ENCODE data around the gene AOPEP.

Gene AOPEP

DNA sequence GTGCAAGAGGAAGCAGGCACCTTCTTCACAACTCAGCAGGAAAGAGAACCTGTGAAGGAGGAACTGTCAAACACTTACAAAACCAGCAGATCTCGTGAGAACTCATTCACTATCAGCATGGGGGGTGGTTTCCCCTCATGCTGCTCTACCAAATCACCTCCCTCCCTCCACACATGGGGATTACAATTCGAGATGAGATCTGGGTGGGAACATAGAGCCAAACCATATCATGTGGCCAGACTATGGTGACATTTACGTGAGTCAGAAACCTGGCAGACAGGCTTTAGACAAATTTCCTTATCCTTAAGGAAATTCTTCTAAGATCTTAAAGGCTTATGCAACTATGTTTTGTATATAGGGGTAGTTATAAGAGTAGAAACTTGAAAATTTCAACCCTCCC is 8.7 kb upstream of the AOPEP start:
- in situ Hi-C loops (cut with MboI; ENCODE audit: low sequenced_read_pairs), result no loop called here

DNA sequence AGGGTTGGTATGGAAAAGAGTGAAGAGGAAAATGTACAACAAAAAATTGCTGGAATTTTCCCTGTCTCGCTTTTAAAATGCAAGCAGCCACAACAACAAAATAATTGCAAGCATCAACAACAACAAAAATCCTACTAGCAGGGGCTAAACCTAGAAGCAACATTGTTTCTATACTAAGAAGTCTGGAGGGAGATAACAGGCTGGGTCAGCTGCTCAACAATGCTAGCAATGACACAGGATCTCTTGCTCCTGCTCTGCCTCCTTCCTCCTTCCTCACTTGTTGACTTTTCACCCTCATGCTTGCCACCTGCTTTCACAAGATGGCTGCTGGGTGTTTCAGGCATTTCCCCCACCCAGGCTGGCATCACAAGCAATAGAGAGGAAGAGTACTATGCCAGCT is 7.6 kb upstream of the AOPEP start:
- in situ Hi-C loops (cut with MboI; ENCODE audit: low sequenced_read_pairs), result no loop called here

DNA sequence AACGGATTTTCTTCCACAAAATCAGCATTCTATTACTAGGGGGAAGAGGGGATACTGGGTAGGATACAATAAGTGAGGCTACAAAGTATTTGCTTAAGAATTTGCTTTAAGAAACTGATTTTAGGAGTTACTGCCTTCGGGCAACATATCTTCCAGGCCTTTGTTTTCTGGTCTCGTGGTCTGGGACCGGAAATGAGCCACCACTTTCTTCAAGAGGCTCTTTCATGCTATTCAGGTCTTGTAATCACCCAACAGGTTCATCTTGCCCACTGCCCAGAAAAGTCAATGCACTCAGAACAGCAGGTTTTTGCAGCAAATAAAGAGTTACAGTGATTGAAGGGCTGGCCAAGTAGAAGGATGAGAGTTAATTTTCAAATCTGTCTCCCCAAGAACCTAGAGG is 6.6 kb upstream of the AOPEP start:
- in situ Hi-C loops (cut with MboI; ENCODE audit: low sequenced_read_pairs), result no loop called here

DNA sequence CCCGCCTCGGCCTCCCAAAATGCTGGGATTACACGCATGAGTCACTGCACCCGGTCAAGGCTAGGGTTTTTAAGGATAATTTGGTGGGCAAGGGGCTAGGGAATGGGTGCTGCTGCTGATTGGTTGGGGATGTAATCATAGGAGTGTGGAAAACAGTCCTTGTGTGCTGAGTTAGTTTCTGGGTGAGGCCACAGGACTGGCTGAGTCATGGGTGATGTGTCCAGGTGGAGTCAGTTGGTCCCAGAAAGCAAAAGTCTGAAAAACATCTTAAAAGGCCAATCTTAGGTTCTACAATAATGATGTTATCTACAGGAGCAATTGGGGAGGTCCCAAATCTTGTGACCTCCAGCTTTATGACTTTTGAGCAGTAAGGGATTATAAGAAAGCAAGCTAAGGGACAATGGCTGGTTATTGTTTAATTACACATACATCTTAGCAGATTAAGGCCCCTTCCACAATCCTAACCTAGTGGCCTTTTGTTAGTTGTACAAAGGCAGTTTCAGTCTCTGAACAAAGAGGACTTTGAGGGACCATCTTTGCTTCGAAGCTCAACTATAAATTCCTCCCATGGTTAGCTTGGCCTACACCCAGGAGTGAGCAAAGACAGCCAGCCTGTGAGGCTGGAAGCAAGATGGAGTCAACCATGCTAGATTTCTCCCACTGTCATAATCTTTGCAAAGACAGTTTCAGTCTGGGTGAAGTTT is 5.5 kb upstream of the AOPEP start:
- in situ Hi-C loops (cut with MboI; ENCODE audit: low sequenced_read_pairs), result no loop called here

DNA sequence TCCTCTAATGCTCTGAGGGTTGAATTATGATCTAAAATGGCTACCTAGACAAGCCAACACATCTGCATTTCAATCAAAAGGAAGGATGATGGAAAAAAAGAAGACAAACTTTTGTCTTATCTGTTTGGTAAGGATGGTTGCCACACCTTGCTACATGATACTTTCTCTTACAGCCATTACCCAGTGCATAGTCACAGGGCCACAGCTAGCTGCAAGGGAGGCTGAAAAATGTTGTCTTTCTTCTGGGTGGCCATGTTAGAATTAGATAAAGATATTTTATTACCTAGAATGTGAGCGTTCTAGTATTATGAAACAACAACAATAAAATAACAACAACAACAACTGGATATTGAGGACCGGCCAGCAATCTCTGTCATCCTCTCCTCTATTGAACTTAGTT is 4.7 kb upstream of the AOPEP start:
- in situ Hi-C loops (cut with MboI; ENCODE audit: low sequenced_read_pairs), result no loop called here

DNA sequence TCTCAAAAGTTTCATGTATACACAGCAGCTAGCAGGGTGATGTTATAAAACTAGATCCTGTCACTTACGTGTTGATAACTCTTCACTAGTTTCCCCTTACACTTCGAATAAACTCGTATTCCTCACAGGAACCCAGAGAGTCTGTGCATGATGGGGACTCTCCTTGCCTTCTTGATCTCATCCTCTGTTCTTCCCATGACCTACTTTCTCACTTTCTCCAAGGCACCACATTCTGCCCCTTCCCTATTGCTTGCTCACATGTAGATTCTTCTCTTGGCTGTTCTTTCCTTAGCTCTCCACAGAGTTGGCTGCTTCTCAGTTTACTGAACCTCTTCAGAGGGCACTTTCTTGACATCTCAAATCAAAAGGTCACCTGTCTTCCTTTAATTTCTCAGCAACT is 1.2 kb upstream of the AOPEP start:
- in situ Hi-C loops (cut with MboI; ENCODE audit: low sequenced_read_pairs), result no loop called here

DNA sequence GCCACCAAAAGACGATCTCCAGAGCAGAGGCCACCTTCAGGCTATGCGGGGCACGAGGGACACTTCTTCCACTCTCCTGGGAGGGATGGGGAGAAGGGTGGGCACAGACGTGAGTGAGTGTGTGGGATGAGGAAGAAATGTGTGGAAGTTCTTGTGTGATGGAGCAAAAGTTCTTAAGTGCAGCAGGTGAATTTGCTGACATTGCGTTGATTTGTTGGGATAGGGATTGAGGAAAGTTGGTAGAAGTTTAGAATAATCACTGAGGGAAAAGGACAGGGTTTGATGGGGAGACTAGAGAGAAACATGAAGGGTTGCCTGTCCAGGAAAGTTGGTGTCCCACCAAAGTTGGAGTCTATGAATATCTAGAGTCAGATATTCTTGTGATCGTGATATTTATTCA is 2.2 kb downstream of the AOPEP start:
- in situ Hi-C loops (cut with MboI; ENCODE audit: low sequenced_read_pairs), result no loop called here

DNA sequence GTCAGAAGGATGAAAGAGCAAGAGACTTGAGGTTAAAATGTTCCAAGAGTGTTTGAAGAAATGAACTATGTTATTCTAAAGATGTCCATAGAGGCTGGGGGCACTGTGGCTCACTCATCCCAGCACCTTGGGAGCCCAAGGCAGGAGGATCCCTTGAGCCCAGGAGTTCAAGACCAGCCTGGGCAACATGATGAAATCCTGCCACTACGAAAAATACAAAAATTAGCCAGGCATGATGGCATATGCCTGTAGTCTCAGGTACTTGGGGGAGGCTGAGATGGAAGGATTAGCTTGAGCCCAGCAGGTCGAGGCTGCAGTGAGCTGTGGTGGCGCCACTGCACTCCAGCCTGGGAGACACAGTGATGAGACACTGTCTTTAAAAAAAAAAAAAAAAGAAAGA is 2.7 kb downstream of the AOPEP start:
- in situ Hi-C loops (cut with MboI; ENCODE audit: low sequenced_read_pairs), result no loop called here

DNA sequence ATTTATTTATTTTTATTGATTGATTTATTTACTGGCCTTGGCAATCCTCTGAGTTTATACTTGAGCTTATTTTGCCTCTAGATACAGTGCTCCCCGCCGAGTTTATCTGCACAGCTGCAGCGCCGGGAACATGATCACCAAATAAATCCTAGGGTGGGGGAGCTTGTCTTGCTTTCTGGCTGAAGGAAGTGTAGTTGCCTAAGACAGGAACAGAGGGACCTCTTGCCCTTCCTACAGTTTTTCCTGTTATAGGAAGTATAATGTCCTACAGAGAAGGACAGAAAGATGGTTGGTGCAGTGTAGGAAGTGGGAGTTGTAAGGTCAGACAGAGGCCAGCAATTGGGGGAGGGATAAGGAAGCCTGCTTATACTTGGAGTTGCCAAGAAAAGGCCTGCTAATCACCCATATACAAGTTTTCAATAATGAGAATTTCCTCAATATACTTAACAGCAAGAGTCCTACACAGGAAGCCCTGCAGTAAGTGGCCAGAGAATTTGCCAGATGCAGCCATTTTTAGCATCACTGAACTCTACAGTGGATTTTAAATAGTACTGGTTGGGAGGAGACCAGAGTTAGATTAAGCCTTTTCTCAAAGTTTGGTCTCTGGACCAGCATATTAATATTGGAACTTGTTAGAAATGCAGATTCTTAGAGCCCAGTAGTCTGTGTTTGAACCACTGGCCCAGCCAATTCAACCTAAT is 7.7 kb downstream of the AOPEP start:
- in situ Hi-C loops (cut with MboI; ENCODE audit: low sequenced_read_pairs), result no loop called here

DNA sequence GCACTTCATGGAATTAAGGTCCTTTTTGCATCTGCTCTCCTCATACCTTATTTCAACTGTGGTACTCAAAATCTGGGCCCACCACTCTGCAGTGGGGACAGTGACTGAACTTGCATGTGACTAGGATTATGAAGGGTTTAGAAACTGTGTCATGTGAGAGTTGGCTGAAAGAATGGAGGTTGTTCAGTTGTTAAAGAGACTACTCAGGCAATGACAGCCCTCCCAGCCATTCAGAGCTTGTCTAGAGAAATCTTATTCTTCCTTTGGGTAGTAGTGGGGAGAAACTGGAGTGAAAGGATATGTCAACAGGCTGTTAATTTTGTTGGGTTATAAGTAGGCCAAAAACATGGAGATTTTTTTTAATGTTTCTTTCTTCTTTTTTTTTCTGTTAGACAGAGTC is 10.3 kb downstream of the AOPEP start:
- in situ Hi-C loops (cut with MboI; ENCODE audit: low sequenced_read_pairs), result no loop called here

DNA sequence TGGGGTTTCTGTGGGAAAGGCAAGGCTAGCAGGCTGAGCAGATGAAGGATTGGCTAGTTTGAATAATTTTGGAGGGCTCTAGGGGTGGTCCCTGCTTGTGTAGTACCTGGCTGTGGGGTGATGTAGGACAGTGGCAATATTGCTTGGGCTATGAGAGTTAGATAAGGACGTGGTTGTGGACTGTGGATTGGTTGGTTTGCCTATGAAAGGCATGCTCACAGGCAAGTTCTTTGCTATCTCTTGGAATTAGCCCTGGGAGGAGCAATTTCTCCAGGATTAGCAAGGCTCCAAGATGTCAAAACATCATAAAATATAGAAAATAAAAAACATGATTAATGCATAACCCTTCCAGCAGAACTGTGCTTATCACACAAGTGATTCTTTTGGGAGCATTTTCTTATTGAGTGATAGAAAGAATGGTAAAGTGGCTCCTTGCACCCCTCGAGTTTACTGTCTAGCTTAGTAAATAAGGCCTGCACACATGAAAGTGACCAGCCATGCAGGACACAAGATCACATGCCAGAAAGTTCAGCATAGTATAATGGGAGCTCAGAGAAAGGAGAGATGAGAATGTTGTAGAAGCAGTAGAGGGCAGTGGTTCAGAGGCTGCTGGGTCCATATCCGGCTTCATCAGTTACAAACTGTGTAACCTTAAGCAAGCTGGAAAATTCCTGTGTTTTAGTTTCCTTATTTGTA is 13.8 kb downstream of the AOPEP start:
- in situ Hi-C loops (cut with MboI; ENCODE audit: low sequenced_read_pairs), result no loop called here

DNA sequence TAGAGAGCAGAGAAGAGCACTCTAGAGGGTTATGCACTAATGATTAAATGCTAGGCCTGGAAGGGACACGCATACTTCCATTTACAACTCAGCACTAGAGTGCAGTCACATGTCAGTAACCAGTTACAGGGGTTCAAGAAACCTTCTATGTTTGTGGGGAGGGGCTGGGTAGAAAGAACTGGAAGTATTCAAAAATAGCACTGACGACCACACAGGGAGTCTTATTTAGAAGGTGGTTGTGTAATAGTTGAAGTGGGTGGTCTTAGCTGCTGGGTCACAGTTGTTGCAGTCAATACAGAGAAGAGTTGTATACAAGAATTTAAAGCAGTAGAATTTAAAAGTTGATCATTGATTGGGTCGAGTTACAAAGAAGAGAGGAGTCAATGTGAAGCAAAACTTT is 15.4 kb downstream of the AOPEP start:
- in situ Hi-C loops (cut with MboI; ENCODE audit: low sequenced_read_pairs), result no loop called here

DNA sequence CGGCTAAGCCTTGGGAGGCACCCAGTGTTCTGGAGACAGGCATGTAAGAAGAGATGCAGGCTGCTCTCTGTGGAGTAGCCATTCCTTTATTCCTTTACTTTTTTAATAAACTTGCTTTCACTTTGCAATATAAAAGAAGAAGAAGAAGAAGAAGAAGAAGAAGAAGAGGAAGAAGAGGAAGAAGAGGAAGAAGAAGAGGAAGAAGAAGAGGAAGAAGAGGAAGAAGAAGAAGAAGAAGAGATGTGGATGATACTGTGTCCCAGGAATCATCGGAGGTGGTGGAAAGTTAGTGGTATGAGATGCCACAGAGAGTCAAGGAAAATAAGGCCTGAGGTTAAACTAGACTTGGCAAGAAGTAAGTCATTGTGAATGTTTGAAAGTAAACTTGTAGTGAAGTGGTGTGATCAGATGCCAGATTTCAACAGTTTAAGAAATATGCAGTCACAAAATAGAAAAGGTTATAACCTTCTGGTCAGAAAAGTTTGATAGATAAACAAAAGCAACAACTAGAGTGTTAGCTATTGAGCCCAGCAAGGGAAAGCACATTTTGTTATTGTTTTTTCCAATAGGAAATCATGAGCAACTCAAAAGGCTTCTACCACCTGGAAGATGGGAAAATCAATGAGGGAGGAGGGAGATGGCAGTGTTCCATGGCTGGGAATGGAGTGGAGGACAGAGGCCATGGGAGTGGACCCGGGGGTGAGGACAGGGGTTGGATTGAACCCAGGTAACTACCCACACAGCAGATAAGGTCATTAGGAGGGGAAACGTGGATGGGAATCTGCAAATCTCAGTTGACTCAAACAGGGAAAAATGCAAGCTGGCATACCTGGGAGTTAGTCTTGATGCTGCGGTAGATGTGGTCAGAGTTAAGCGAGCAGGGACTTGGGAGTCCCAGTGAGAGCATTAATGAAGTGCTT is 16.8 kb downstream of the AOPEP start:
- in situ Hi-C loops (cut with MboI; ENCODE audit: low sequenced_read_pairs), result no loop called here

DNA sequence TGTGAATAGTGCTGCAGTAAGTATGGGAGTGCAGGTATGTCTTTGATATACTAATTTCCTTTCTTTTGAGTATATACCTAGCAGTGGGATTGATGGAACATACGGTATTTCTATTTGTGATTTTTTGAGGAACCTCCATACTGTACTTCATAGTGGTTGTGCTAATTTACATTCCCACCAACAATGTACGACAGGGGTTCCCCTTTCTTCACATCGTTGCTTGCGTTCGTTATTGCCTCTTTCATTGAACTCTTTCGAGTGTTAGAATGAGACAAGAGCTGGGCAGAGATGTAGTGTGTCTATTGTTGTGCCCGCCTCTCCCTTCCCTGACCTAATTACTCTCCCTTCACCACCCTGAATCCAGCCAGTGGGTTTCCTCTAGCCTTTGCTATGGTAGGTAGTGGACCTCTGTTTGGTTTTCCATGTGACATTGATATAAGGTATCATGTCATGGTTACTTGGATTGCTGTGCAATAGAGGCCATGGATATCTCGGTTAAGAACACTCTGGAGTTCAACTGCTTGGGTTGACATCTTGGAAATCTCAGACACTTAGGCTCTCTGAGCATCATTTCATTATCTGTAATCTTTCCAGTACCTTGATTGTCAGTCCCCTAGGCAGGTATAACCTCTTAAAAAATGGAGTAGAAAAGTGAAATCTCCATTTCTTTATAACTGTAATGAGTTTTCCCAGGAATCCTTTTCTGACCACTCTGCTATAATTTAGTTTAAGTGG is 19.5 kb downstream of the AOPEP start:
- in situ Hi-C loops (cut with MboI; ENCODE audit: low sequenced_read_pairs), result no loop called here

DNA sequence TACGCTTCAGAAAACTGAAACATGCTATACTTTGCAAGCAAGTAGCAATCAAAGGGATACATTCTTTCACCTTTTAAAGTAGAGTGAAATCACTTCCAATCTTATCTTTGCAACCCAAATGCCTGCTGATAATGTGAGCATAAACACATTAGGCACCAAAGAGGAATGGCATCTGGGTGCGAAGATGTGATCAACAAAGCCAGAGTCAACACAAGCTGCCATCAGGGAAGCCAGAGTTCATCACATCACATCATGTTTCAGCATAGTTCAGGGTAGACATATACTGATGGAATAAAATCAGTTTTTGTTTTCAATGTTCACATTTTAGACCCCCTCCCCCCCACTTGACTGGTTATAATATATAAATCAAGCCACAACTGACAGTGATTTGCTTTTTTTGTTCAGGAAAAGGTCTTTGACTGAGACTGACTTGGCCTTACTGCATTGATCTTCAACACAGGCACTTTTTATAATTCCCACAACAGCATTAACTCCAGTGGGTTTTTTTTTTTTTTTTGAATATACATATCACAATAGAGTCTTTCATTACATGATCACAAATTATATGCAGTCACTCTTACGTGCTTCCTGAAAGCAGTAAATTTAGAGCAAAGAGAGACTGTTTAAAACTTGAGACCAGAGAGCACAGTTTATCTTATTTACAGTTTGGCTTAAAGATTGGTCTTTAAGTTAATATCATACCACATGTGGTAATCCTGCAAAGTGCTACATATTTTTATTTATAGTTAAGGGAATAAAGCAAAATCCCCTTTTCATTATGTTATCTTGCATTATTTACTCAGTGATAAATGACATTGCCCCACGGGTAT is 20.3 kb downstream of the AOPEP start:
- in situ Hi-C loops (cut with MboI; ENCODE audit: low sequenced_read_pairs), result no loop called here

DNA sequence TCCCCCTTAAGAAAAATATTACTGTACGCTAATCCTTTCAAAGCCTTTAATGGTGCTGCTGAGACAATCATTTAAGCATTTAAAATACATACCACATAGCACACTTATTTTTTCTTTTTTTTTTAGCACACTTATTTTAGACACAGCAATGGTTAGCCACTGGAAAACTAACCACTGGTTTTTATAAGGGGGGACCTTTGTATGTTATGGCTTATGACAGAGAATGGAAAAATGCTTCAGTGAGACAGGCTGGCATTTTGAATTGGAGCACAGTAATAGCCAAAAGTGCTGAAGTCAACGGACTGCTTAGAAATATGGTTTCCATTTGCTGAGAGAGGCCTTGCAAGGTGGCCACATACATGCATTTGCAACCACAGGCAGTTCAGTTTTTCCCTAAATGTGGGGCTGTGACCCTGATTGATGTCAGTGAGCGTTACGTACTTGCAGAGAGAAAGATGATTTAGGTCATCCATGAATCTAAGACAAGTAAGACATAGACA is 28.5 kb downstream of the AOPEP start:
- in situ Hi-C loops (cut with MboI; ENCODE audit: low sequenced_read_pairs), result no loop called here

DNA sequence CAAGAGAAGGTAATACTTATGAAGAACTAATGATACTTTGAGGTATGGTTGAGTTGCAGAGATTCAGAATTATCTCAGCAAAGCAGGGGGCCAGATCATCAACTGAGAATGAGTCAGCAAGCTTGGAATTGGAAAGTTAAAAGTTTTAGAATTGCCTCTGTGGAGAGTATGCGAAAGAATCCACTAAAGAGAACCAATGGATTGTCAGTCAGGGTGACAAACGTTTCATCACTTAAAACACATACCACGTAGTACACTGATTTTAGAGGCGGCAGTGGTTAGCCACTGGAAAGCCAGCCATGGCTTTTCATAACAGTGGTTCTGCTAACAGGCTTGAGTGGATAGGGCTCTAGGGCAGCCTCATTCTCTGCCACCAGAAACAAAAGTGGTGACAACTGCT is 30.7 kb downstream of the AOPEP start:
- in situ Hi-C loops (cut with MboI; ENCODE audit: low sequenced_read_pairs), result no loop called here

DNA sequence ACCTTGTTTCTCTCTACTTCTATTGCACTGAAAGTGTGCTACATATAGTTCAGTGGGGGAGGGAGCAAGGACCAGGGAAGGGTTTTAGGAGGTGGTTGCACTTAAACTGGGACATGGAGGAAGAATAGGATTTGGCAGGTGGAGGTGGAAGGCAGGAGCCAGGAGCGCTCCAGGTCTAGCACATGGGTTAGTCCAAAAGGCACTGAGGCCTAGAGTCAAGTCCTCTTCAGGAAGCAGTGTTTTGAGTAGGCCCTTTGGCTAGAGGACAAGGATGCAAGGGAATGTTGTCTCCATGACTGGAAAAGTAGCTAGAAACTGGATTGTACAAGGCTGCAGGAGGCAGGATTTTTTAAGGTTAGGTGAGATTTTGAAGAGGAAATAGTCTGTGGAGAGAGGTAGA is 31.5 kb downstream of the AOPEP start:
- in situ Hi-C loops (cut with MboI; ENCODE audit: low sequenced_read_pairs), result no loop called here

DNA sequence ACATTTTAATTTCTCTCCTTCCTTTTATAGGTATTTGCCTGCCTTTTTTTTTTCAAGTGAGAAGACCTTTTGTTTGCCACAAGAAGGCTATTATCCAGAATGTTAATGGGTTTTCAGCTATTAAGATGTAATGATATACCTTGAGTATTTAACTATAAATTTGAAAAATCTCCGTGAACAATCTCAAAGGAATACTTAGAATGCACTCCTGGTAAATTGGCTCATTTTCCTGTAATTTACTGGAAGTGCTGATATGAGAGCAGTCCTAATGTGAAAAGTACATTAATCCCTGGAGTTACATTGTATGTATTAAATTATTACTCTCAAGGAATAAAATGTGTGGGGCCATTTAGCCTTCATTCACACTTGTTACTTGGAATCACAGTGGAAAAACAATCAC is 32.4 kb downstream of the AOPEP start:
- in situ Hi-C loops (cut with MboI; ENCODE audit: low sequenced_read_pairs), result no loop called here

All from HL-60/S4 treated with phorbol 12-myristate 13-acetate at 8.2 ng/mL for 4 days and 3 days (cell line).